ENCODE measurements around the gene NCOA5.
"Not testable (repeated sequence)": the region's sequence is repeated elsewhere in the genome, so short reads cannot be mapped to it uniquely, and the experiment has no call there.

NCOA5 gene

DNA sequence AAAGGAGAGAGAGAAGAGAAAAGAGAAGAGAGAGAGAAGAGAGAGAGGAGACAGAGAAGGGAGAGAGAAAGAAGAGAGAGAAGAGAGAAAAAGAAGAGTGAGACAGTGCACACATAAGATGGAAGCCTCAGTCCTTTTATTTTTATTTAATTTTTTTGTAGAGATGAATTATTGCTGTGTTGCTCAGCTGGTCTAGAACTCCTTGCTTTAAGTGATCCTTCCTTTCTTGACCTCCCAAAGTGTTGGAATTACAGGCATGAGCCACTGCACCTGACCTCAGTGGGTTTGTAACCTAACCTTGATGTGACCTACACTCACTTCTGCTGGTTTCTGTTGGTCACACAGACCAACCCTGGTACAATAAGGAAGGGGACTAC is 22.1 kb upstream of the NCOA5 start:
- no peak for ATAC-seq
- H3K4me1 Mint-ChIP-seq, result peaks cover 23% of the 10 kb centered on the region
- DNase-seq, result no peak
- no peaks in the 10 kb centered on the region for H3K9me3 Mint-ChIP-seq
- H3K27me3 Mint-ChIP-seq, result peaks cover 34% of the 10 kb centered on the region
- peak overlapping the region; percentile 2 for H3K4me3 Mint-ChIP-seq
- H3K36me3 Mint-ChIP-seq (ENCODE audit: low read depth), result no peaks in the 10 kb centered on the region
- no peak overlapping the region for H3K27ac Mint-ChIP-seq

DNA sequence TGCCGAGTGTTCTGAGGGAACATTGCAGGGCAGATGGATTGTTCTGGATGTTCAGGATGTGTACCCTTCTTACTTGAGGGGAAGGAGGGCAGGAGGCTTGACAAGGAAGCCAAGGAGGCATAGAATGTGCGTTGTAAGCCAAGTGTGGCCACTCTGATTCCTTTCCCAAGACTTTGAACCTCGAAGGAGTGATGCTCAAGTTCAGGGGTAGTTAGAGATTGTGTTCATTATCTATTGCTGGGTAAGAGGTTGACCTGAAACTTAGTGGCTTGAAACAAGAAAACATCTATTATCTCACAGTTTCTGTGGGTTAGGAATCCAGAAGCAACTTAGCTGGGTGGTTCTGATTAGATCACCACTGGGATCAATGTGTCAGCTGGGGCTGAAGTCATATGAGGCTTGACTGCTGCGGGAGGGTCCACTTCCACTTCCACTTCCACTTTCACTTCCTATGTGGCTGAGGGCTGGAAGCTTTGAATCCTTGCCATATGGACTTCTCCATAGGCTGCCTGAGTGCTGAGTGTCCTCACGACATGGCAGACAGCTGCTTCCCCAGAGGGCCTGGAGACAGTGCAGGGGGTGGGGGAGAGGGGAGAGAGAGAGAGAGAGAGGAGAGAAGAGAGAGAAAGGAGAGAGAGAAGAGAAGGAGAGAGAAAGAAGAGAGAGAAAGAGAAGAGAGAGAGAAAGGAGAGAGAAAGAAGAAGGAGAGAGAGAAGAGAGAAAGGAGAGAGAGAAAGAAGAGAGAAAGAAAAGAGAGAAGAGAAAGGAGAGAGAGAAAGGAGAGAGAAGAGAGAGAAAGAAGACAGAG is 21.5 kb upstream of the NCOA5 start:
- no peaks in the 10 kb centered on the region for H3K9me3 Mint-ChIP-seq
- no peaks in the 10 kb centered on the region for H3K36me3 Mint-ChIP-seq (ENCODE audit: low read depth)
- peak; percentile 83 for ATAC-seq
- H3K4me3 Mint-ChIP-seq, result peak overlapping the region; percentile 2
- peaks cover 23% of the 10 kb centered on the region for H3K4me1 Mint-ChIP-seq
- peak; percentile 44 for DNase-seq
- peak overlapping the region; percentile 44 for H3K27ac Mint-ChIP-seq
- peaks cover 37% of the 10 kb centered on the region for H3K27me3 Mint-ChIP-seq

DNA sequence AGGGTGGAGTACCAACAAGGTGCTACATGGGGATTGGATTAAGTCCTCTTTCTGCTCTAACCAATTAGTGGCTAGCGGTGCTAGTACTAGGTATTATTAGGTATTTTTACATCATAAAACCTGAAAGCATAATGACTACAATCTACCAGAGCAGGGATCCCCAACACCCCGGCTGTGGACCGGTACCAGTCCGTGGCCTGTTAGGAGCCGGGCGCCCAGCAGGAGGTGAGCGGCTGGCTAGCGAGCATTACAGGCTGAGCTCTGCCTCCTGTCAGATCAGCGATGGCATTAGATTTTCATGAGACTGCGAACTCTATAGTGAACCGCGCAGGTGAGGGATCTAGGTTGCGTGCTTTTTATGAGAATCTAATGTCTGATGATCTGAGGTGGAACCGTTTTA is 19.2 kb upstream of the NCOA5 start:
- ATAC-seq, result no peak
- H3K27me3 Mint-ChIP-seq, result peaks cover 41% of the 10 kb centered on the region
- peak overlapping the region; percentile 30 for H3K27ac Mint-ChIP-seq
- no peaks in the 10 kb centered on the region for H3K9me3 Mint-ChIP-seq
- H3K4me1 Mint-ChIP-seq, result peaks cover 23% of the 10 kb centered on the region
- no peak overlapping the region for H3K4me3 Mint-ChIP-seq
- DNase-seq, result no peak
- no peaks in the 10 kb centered on the region for H3K36me3 Mint-ChIP-seq (ENCODE audit: low read depth)

GRCh38 chr20:46108435-46108841 is 18.7 kb upstream of the NCOA5 start:
- Mint-ChIP-seq H3K4me1 (peaks cover 23% of the 10 kb centered on the region), H3K27ac (peak overlapping the region; percentile 30), H3K36me3 (ENCODE audit: low read depth) (no peaks in the 10 kb centered on the region), H3K9me3 (no peaks in the 10 kb centered on the region), H3K27me3 (peaks cover 41% of the 10 kb centered on the region), H3K4me3 (no peak overlapping the region)
- DNase-seq, result no peak
- ATAC-seq, result peak; percentile 17

DNA sequence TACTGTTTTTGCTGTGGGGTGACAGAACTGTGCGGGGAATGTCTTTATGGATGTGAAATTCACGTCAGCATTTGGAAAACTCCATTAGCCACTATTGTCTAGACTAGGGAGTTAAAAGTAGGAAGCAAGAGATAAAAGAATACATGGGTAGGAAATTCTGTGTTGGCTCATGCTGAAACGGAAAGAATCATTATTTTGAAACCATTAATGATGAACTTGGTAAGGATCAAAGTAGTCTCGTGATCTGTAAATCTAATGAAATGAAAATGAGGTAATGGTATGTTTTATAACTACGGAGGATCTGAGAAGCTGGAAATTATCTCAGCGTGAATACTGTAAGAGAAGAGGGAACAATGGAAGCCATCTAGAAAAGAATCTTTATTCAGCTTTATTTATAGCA is 17.3 kb upstream of the NCOA5 start:
- Mint-ChIP-seq H3K4me3 (no peak overlapping the region), H3K36me3 (ENCODE audit: low read depth) (no peaks in the 10 kb centered on the region), H3K9me3 (peaks cover 3% of the 10 kb centered on the region), H3K4me1 (peaks cover 22% of the 10 kb centered on the region), H3K27me3 (peaks cover 45% of the 10 kb centered on the region), H3K27ac (no peak overlapping the region)
- no peak for ATAC-seq
- no peak for DNase-seq

DNA sequence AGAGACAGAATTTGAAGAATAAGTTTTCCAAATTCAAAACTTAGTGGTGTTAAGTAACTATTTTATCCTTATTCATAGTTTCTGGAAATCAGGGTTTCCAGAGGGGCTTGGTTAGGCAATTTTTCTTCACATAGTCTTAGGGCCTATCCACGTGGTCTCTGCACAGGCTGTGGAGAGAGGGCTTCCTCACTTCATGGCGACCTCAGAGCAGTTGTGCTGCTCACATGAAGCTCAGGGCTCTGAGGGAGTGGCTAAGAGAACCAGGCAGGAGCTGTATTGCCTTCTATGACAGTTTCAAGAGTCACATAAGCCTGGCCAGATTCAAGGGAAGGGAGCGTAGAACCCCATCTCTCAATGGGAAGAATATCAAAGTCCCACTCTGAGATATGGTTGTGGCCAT is 14.5 kb upstream of the NCOA5 start:
- H3K27me3 Mint-ChIP-seq, result peaks cover 51% of the 10 kb centered on the region
- peaks cover 3% of the 10 kb centered on the region for H3K9me3 Mint-ChIP-seq
- no peak overlapping the region for H3K27ac Mint-ChIP-seq

GRCh38 chr20:46102940-46103339 is 13.2 kb upstream of the NCOA5 start:
- no peaks in the 10 kb centered on the region for H3K36me3 Mint-ChIP-seq (ENCODE audit: low read depth)

More for the DNA sequence above, 14.5 kb upstream of the NCOA5 start:
- Mint-ChIP-seq H3K4me3 (no peak overlapping the region), H3K36me3 (ENCODE audit: low read depth) (no peaks in the 10 kb centered on the region), H3K4me1 (peaks cover 11% of the 10 kb centered on the region)
- DNase-seq (no peak), ATAC-seq (no peak)

DNA sequence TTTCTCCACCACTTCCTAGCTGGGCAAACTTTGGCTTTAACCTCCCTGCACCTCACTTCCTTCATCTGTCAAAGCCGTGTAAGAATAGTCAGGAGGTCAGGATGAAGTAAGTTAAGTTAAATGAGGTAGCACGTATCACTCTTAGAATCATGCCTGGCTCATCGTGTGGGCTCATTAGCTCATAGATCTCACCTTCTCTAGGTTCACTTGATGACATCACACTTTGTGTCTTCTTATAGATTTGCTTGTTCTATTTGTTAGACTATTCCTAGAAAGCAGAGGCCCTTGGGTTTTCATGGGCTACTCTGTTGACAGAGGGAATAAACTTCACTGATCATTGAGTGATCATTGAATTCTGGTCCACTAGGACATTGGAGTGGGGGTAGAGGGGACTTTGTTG is 12.2 kb upstream of the NCOA5 start:
- Mint-ChIP-seq H3K27me3 (peaks cover 54% of the 10 kb centered on the region), H3K36me3 (ENCODE audit: low read depth) (no peaks in the 10 kb centered on the region), H3K4me1 (peaks cover 4% of the 10 kb centered on the region), H3K4me3 (no peak overlapping the region), H3K27ac (no peak overlapping the region), H3K9me3 (peaks cover 3% of the 10 kb centered on the region)
- no peak for DNase-seq
- ATAC-seq, result no peak

More at GRCh38 chr20:46102940-46103339, 13.2 kb upstream of the NCOA5 start:
- DNase-seq (no peak), ATAC-seq (no peak)
- Mint-ChIP-seq H3K4me1 (peaks cover 6% of the 10 kb centered on the region), H3K9me3 (peaks cover 3% of the 10 kb centered on the region), H3K27ac (no peak overlapping the region), H3K27me3 (peaks cover 54% of the 10 kb centered on the region), H3K4me3 (no peak overlapping the region)

DNA sequence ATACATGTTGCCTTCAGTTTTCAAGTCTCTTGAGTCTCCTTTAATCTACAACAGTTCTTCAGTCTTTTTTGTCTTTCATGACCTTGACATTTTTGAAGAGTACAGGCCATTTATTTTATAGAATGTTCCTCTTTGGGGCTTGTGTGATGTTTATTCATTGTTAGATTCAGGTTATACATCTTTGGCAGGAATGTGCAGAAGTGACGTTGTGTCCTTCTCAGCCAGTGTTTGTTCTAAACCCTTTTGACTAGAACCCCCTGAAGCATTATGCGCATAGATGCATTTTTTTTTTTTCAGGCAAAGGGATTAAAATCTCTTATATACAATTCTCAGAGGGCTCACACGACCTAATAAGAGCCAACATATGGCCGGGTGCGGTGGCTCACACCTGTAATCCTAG is 11.2 kb upstream of the NCOA5 start:
- H3K27ac Mint-ChIP-seq, result no peak overlapping the region
- ATAC-seq (no peak), DNase-seq (no peak)
- no peaks in the 10 kb centered on the region for H3K36me3 Mint-ChIP-seq (ENCODE audit: low read depth)
- no peak overlapping the region for H3K4me3 Mint-ChIP-seq
- peaks cover 3% of the 10 kb centered on the region for H3K4me1 Mint-ChIP-seq
- peaks cover 3% of the 10 kb centered on the region for H3K9me3 Mint-ChIP-seq
- peaks cover 49% of the 10 kb centered on the region for H3K27me3 Mint-ChIP-seq

GRCh38 chr20:46100444-46100843 is 10.7 kb upstream of the NCOA5 start:
- peaks cover 49% of the 10 kb centered on the region for H3K27me3 Mint-ChIP-seq
- not testable (repeated sequence) for H3K27ac Mint-ChIP-seq; H3K36me3 Mint-ChIP-seq (ENCODE audit: low read depth); H3K4me3 Mint-ChIP-seq; H3K9me3 Mint-ChIP-seq; DNase-seq; H3K4me1 Mint-ChIP-seq; ATAC-seq

DNA sequence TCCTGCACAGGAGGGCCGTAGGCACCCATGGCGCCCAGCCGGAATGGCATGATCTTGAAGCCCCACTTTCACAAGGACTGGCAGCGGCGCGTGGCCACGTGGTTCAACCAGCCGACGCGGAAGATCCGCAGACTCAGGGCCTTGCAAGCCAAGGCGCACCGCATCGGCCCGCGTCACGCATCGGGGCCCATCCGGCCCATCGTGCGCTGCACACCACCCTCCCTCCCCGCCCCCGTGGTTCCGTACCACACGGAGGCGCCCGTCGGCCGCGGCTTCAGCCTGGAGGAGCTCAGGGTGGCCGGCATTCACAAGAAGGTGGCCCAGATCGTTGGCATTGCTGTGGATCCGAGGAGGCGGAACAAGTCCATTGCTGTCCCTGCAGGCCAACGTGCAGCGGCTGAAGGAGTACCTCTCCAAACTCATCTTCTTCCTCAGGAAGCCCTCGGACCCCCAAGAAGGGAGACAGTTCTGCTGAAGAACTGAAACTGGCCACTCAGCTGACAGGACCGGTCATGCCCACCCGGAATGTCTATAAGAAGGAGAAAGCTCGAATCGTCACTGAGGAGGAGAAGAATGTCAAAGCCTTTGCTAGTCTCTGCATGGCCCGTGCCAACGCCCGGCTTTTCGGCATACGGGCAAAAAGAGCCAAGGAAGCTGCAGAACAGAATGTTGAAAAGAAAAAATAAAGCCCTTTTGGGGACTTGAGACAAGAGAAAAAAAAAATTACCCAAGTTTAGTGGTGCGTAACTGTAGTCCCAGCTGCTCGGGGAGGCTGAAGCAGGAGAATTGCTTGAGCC is 9.9 kb upstream of the NCOA5 start:
- Mint-ChIP-seq H3K27me3 (peaks cover 45% of the 10 kb centered on the region), H3K4me3 (no peak overlapping the region), H3K9me3 (peaks cover 3% of the 10 kb centered on the region), H3K36me3 (ENCODE audit: low read depth) (no peaks in the 10 kb centered on the region), H3K27ac (no peak overlapping the region), H3K4me1 (peaks cover 3% of the 10 kb centered on the region)
- ATAC-seq, result no peak
- DNase-seq, result peak; percentile 23

DNA sequence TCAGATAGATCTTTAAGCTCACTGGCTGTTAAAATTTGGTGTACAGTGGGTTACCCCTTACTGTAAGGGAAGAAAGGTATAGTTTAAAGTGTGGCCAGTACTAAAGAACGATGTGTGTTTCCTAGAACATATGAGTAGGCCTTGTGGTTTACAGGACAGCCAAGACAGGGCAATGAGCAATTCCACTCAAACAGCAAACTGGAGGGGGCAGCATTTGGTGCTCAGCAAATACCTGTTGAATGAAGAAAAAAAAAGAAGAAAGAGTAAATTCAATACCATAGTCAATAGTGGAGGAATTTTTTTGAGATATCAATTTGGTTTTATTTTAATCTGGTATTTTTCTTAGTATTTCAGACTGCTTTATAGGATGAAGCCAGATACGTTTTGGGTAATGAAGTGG is 3.8 kb upstream of the NCOA5 start:
- no peak overlapping the region for H3K4me3 Mint-ChIP-seq
- no peak for ATAC-seq
- H3K9me3 Mint-ChIP-seq, result no peaks in the 10 kb centered on the region
- DNase-seq, result no peak
- peaks cover 11% of the 10 kb centered on the region for H3K27me3 Mint-ChIP-seq
- H3K27ac Mint-ChIP-seq, result no peak overlapping the region
- peaks cover 2% of the 10 kb centered on the region for H3K36me3 Mint-ChIP-seq (ENCODE audit: low read depth)
- H3K4me1 Mint-ChIP-seq, result peaks cover 16% of the 10 kb centered on the region

DNA sequence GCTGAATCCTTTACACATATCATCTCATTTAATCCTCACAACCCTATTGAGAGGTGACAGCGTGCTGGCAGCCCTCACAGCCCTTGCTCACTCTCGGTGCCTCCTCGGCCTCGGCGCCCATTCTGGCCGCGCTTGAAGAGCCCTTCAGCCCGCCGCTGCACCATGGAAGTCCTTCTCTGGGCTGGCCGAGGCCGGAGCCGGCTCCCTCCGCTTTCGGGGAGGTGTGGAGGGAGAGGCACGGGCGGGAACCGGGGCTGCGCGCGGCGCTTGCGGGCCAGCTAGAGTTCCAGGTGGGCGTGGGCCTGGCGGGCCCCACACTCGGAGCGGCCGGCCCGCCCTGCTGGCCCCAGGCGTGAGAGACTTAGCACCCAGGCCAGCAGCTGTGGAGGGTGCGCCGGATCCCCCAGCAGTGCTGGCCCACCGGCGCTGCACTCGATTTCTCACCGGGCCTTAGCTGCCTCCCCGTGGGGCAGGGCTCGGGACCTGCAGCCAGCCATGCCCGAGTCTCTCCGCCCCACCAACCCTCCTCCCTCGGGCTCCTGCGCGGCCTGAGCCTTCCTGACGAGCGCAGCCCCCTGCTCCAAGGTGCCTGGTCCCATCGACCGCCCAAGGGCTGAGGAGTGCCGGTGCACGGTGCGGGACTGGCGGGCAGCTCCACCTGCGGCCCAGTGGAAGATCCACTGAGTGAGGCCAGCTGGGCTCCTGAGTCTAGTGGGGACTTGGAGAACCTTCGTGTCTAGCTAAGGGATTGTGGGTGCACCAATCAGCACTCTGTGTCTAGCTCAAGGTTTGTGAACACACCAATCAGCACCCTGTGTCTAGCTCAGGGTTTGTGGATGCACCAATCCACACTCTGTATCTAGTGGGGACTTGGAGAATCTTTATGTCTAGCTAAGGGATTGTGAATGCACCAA is 2.1 kb upstream of the NCOA5 start:
- not testable (repeated sequence) for H3K4me3 Mint-ChIP-seq; H3K27ac Mint-ChIP-seq; H3K36me3 Mint-ChIP-seq (ENCODE audit: low read depth); H3K27me3 Mint-ChIP-seq; ATAC-seq; H3K9me3 Mint-ChIP-seq; DNase-seq
- peaks cover 32% of the 10 kb centered on the region for H3K4me1 Mint-ChIP-seq

- peaks cover 60% of the 10 kb centered on the region for H3K4me1 Mint-ChIP-seq
- peaks cover 8% of the 10 kb centered on the region for H3K36me3 Mint-ChIP-seq (ENCODE audit: low read depth)
- no peaks in the 10 kb centered on the region for H3K27me3 Mint-ChIP-seq
- ATAC-seq, result peak; percentile 44
- DNase-seq, result peak; percentile 73
- no peaks in the 10 kb centered on the region for H3K9me3 Mint-ChIP-seq
- H3K4me3 Mint-ChIP-seq, result peak overlapping the region; percentile 90
- peak overlapping the region; percentile 87 for H3K27ac Mint-ChIP-seq
Measured at GRCh38 chr20:46089167-46089416, 670 bp downstream of the NCOA5 start.
